Liver (tissue), 9 donors: ENCODE data around the gene DISP3. TPM values are rescaled to one million over a fixed set of nuclear protein-coding genes. Genes with fewer than 3 reads are reported as not detected.

ENCODE experiments used
- DNase-seq: peaks from one replicate; pipeline ENCODE4 v3.0.0-alpha.2; 2017; ENCODE audit warnings: low spot score
- H3K27ac ChIP-seq, 2 donors: one replicate each; pipeline ENCODE4 v1.7.0; 2013; ENCODE audit warnings: inconsistent platforms in 2 of 2, low read length in 2 of 2, control low read depth in 1 of 2, low read depth in 1 of 2, mild to moderate bottlenecking in 1 of 2
- H3K27me3 ChIP-seq, 4 donors: one replicate each; pipeline versions ENCODE4 v1.6.1 to v1.7.0; 2013; ENCODE audit warnings: low read length in 3 of 4, inconsistent platforms in 1 of 4, mild to moderate bottlenecking in 1 of 4, moderate library complexity in 1 of 4; ENCODE audit not compliant: control insufficient read depth in 4 of 4, insufficient read depth in 4 of 4
- H3K36me3 ChIP-seq, 4 donors: one replicate each; pipeline versions ENCODE4 v1.6.1 to v1.7.0; 2013; ENCODE audit warnings: low read length in 3 of 4, mild to moderate bottlenecking in 3 of 4, low read depth in 1 of 4, moderate library complexity in 1 of 4; ENCODE audit not compliant: control insufficient read depth in 4 of 4, insufficient read depth in 3 of 4
- H3K4me1 ChIP-seq, 4 donors: one replicate each; pipeline versions ENCODE4 v1.6.1 to v1.7.0; 2013; ENCODE audit warnings: low read length in 3 of 4, mild to moderate bottlenecking in 3 of 4, moderate library complexity in 1 of 4; ENCODE audit not compliant: control insufficient read depth in 4 of 4, insufficient read depth in 4 of 4
- H3K4me3 ChIP-seq, 3 donors: one replicate each; pipeline versions ENCODE4 v1.6.1 to v1.7.0; 2013; ENCODE audit warnings: low read length in 3 of 3, control low read depth in 1 of 3, low read depth in 1 of 3, mild to moderate bottlenecking in 1 of 3
- H3K9ac ChIP-seq, 2 donors: one replicate each; pipeline ENCODE4 v1.7.0; 2013; ENCODE audit warnings: low read length in 2 of 2, mild to moderate bottlenecking in 2 of 2, moderate library complexity in 2 of 2, control low read depth in 1 of 2, low read depth in 1 of 2
- H3K9me3 ChIP-seq, 4 donors: one replicate each; pipeline versions ENCODE4 v1.6.1 to v1.7.0; 2013; ENCODE audit warnings: low read length in 3 of 4; ENCODE audit not compliant: control insufficient read depth in 4 of 4
- EGR1 ChIP-seq, 2 donors: IDR thresholded peaks; 2 replicates each; pipeline ENCODE4 v1.6.1; 2016 to 2018; ENCODE audit warnings: antibody characterized with exemption in 2 of 2, low read depth in 2 of 2
- FOXA1 ChIP-seq: IDR thresholded peaks from 2 replicates; pipeline ENCODE4 v1.6.1; 2016; ENCODE audit warnings: antibody characterized with exemption
- FOXA2 ChIP-seq: IDR thresholded peaks from 2 replicates; pipeline ENCODE4 v1.6.1; 2016; ENCODE audit warnings: antibody characterized with exemption
- GABPA ChIP-seq, 2 donors: IDR thresholded peaks in 1 of 2; conservative IDR thresholded peaks in 1 of 2; 2 replicates each; pipeline ENCODE4 v1.6.1; 2016; ENCODE audit warnings: antibody characterized with exemption in 2 of 2, mild to moderate bottlenecking in 1 of 2, moderate library complexity in 1 of 2
- HNF4A ChIP-seq, 2 donors: conservative IDR thresholded peaks; 2 replicates each; pipeline ENCODE4 v1.6.1; 2016; ENCODE audit warnings: antibody characterized with exemption in 2 of 2, mild to moderate bottlenecking in 2 of 2
- HNF4G ChIP-seq: IDR thresholded peaks from 2 replicates; pipeline ENCODE4 v1.6.1; 2016; ENCODE audit warnings: antibody characterized with exemption
- JUND ChIP-seq, 2 donors: IDR thresholded peaks; 2 replicates each; pipeline ENCODE4 v1.6.1; 2016; ENCODE audit warnings: antibody characterized with exemption in 2 of 2
- MAX ChIP-seq: IDR thresholded peaks from 2 replicates; pipeline ENCODE4 v1.6.1; 2016; ENCODE audit warnings: antibody characterized with exemption
- NR2F2 ChIP-seq: IDR thresholded peaks from 2 replicates; pipeline ENCODE4 v1.6.1; 2016; ENCODE audit warnings: antibody characterized with exemption
- RAD21 ChIP-seq, 2 donors: IDR thresholded peaks; 2 replicates each; pipeline ENCODE4 v1.6.1; 2016; ENCODE audit warnings: antibody characterized with exemption in 2 of 2, mild to moderate bottlenecking in 2 of 2
- RXRA ChIP-seq, 2 donors: IDR thresholded peaks; 2 replicates each; pipeline ENCODE4 v1.6.1; 2017 to 2018; ENCODE audit warnings: antibody characterized with exemption in 2 of 2, mild to moderate bottlenecking in 1 of 2
- SP1 ChIP-seq: IDR thresholded peaks from 2 replicates; pipeline ENCODE4 v1.6.1; 2018; ENCODE audit warnings: antibody characterized with exemption, mild to moderate bottlenecking
- TAF1 ChIP-seq: conservative IDR thresholded peaks from 2 replicates; pipeline ENCODE4 v1.6.1; 2016; ENCODE audit warnings: antibody characterized with exemption, mild to moderate bottlenecking
- YY1 ChIP-seq: IDR thresholded peaks from 2 replicates; pipeline ENCODE4 v1.6.1; 2016; ENCODE audit warnings: antibody characterized with exemption, mild to moderate bottlenecking
- ZBTB33 ChIP-seq: IDR thresholded peaks from 2 replicates; pipeline ENCODE4 v1.6.1; 2016; ENCODE audit warnings: antibody characterized with exemption
- WGBS: extraction: QIAGEN DNeasy Blood & Tissue Kit; methylation state at CpG from one replicate; pipeline ENCODE4 v1.1.7; 2013; 5-methylcytosine and 5-hydroxymethylcytosine counted together
- polyA plus RNA-seq, 2 donors: library from polyadenylated mRNA; stranded (reverse) in 1 of 2; unstranded in 1 of 2; fragments of 200-250 nt in 1 of 2; fragments of >200 nt in 1 of 2; fragmentation: Nextera tagmentation in 1 of 2; extraction: Ambion mirVana in 1 of 2; gene quantifications; one replicate each; pipeline versions ENCODE4 v1.2.1 to v1.2.3, GENCODE V29; 2013 to 2015
- total RNA-seq, 2 donors: library from RNA; depleted of rRNA; stranded (reverse); fragments of >200 nt; gene quantifications; one replicate each; pipeline ENCODE4 v1.2.3, GENCODE V29; 2014
- TF ChIP-seq, protein P1 (sequence below): IDR thresholded peaks from 2 replicates; pipeline ENCODE4 v1.6.1; 2016; ENCODE audit warnings: antibody characterized with exemption, mild to moderate bottlenecking
- TF ChIP-seq, protein P2 (sequence below): IDR thresholded peaks from 2 replicates; pipeline ENCODE4 v1.6.1; 2016; ENCODE audit warnings: antibody characterized with exemption
- donor health status: healthy.
- donor health status: healthy.
- donor health status: healthy.
- donor health status: healthy.
- donor health status: healthy.

Gene DISP3
- total and polyA plus RNA-seq, 4 donors: 0.02 to 0.08 TPM; not detected in 2

DNA sequence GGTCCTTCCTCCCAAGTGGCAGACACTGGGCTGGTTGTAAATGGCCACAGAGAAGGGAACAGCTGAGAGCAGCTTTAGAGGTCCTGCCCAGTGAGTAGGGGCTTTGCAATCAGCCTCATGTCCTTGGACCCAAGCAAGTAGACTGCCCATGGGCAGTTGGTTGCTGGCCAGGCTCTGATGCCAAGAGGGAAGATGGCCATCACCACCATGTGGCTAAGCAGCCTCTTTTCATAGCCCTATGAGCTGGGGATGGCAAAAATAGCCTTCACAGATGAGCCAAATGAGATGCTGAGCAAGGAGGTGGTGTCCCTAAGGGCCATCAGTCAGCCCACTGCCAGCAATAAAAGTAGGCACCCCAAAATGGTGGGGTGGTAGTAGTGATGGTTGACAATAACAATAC lies 3.2 kb downstream of the DISP3 start:
- TF ChIP-seq MAX (no peak), SP1 (no peak), YY1 (no peak), TAF1 (no peak), FOXA1 (no peak), RAD21 (IDR thresholded peaks at IDR 0.05) (no peak), FOXA2 (no peak), ZBTB33 (no peak), NR2F2 (no peak), HNF4G (no peak), EGR1 (IDR thresholded peaks at IDR 0.05; ENCODE audit: low read depth in 2 of 2) (no peak), JUND (IDR thresholded peaks at IDR 0.05) (no peak), RXRA (IDR thresholded peaks at IDR 0.05) (no peak), GABPA (IDR thresholded peaks at IDR 0.05 in 1 of 2, conservative IDR thresholded peaks at IDR 0.05 in 1 of 2) (no peak), HNF4A (conservative IDR thresholded peaks at IDR 0.05) (no peak)
- TF ChIP-seq, protein P1, sequence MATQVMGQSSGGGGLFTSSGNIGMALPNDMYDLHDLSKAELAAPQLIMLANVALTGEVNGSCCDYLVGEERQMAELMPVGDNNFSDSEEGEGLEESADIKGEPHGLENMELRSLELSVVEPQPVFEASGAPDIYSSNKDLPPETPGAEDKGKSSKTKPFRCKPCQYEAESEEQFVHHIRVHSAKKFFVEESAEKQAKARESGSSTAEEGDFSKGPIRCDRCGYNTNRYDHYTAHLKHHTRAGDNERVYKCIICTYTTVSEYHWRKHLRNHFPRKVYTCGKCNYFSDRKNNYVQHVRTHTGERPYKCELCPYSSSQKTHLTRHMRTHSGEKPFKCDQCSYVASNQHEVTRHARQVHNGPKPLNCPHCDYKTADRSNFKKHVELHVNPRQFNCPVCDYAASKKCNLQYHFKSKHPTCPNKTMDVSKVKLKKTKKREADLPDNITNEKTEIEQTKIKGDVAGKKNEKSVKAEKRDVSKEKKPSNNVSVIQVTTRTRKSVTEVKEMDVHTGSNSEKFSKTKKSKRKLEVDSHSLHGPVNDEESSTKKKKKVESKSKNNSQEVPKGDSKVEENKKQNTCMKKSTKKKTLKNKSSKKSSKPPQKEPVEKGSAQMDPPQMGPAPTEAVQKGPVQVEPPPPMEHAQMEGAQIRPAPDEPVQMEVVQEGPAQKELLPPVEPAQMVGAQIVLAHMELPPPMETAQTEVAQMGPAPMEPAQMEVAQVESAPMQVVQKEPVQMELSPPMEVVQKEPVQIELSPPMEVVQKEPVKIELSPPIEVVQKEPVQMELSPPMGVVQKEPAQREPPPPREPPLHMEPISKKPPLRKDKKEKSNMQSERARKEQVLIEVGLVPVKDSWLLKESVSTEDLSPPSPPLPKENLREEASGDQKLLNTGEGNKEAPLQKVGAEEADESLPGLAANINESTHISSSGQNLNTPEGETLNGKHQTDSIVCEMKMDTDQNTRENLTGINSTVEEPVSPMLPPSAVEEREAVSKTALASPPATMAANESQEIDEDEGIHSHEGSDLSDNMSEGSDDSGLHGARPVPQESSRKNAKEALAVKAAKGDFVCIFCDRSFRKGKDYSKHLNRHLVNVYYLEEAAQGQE: no peak
- TF ChIP-seq, protein P2, sequence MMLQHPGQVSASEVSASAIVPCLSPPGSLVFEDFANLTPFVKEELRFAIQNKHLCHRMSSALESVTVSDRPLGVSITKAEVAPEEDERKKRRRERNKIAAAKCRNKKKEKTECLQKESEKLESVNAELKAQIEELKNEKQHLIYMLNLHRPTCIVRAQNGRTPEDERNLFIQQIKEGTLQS: no peak
- Histone ChIP-seq H3K27me3 (peaks cover 0 to 9% (median 4%) of the 10 kb centered on the region in 4 donors), H3K4me3 (no peak overlapping the region), H3K4me1 (peaks cover 2 to 12% (median 9%) of the 10 kb centered on the region in 4 donors), H3K9ac (no peak overlapping the region), H3K36me3 (no peaks in the 10 kb centered on the region), H3K27ac (no peak overlapping the region), H3K9me3 (no peaks in the 10 kb centered on the region)
- DNase-seq: no peak

- 70% methylated on average over 18 of the region's 18 CpGs for WGBS
- TF ChIP-seq HNF4G (no peak), RXRA (IDR thresholded peaks at IDR 0.05) (no peak), RAD21 (IDR thresholded peaks at IDR 0.05) (no peak), HNF4A (conservative IDR thresholded peaks at IDR 0.05) (no peak), NR2F2 (no peak)
- no peak for DNase-seq
Observed at GRCh38 chr1:11482701-11483479, 3.9 kb downstream of the DISP3 start.

More at GRCh38 chr1:11482701-11483479, 3.9 kb downstream of the DISP3 start:
- Histone ChIP-seq H3K27me3 (peaks cover 0 to 9% (median 4%) of the 10 kb centered on the region in 4 donors), H3K9ac (no peak overlapping the region), H3K4me3 (no peak overlapping the region), H3K4me1 (peaks cover 2 to 12% (median 9%) of the 10 kb centered on the region in 4 donors), H3K9me3 (no peaks in the 10 kb centered on the region), H3K36me3 (no peaks in the 10 kb centered on the region), H3K27ac (no peak overlapping the region)
